ENCODE data around the gene PNRC1. TPM values are rescaled to one million over a fixed set of nuclear protein-coding genes. Genes with fewer than 3 reads are reported as not detected.

PNRC1 gene
- total RNA-seq, 1 donor from 2014 or later, result 93.2 TPM

- Histone ChIP-seq H3K4me3 (ENCODE audit: insufficient read depth, low read depth, low read length) (no peak overlapping the region), H3K9me3 (ENCODE audit: insufficient read depth, low read depth, low read length) (no peaks in the 10 kb centered on the region), H3K36me3 (ENCODE audit: insufficient read depth, low read length) (no peaks in the 10 kb centered on the region), H3K9ac (ENCODE audit: low read length) (no peak overlapping the region), H3K4me1 (ENCODE audit: insufficient read depth, low read length) (no peaks in the 10 kb centered on the region), H3K27me3 (ENCODE audit: insufficient read depth, low read length) (no peaks in the 10 kb centered on the region), H3K27ac (ENCODE audit: low read depth, low read length) (no peak overlapping the region), H3K79me2 (ENCODE audit: insufficient read depth, low read length) (no peaks in the 10 kb centered on the region), H4K20me1 (ENCODE audit: insufficient read depth, low read length) (no peaks in the 10 kb centered on the region), H2AFZ (ENCODE audit: low read depth, low read length) (no peak overlapping the region), H3K4me2 (ENCODE audit: low read length) (no peak overlapping the region)
- Mint-ChIP-seq H3K27ac (ENCODE audit: unreplicated experiment) (no peak overlapping the region), H3K36me3 (ENCODE audit: low read depth, unreplicated experiment) (no peaks in the 10 kb centered on the region), H3K9me3 (ENCODE audit: unreplicated experiment) (no peaks in the 10 kb centered on the region), H3K4me3 (ENCODE audit: unreplicated experiment) (no peak overlapping the region), H3K27me3 (ENCODE audit: low read depth, unreplicated experiment) (no peaks in the 10 kb centered on the region), H3K4me1 (ENCODE audit: low read depth, unreplicated experiment) (no peaks in the 10 kb centered on the region)
- TF ChIP-seq EZH2 (IDR thresholded peaks at IDR 0.05; ENCODE audit: insufficient read depth, low read length), result no peak
- no peak for TF ChIP-seq CTCF (IDR thresholded peaks at IDR 0.05; ENCODE audit: insufficient read depth, low read depth, low read length)
- FAIRE-seq (no peak), DNase-seq (ENCODE audit: low read depth) (no peak)
Observed at GRCh38 chr6:89066940-89067646, 13.5 kb upstream of the PNRC1 start.

GRCh38 chr6:89067796-89068195 is 12.8 kb upstream of the PNRC1 start:
- Histone ChIP-seq H3K9ac (ENCODE audit: low read length) (no peak overlapping the region), H3K27me3 (ENCODE audit: insufficient read depth, low read length) (no peaks in the 10 kb centered on the region), H3K36me3 (ENCODE audit: insufficient read depth, low read length) (no peaks in the 10 kb centered on the region), H2AFZ (ENCODE audit: low read depth, low read length) (no peak overlapping the region), H3K4me2 (ENCODE audit: low read length) (no peak overlapping the region), H3K4me3 (ENCODE audit: insufficient read depth, low read depth, low read length) (no peak overlapping the region), H3K79me2 (ENCODE audit: insufficient read depth, low read length) (no peaks in the 10 kb centered on the region), H4K20me1 (ENCODE audit: insufficient read depth, low read length) (no peaks in the 10 kb centered on the region), H3K9me3 (ENCODE audit: insufficient read depth, low read depth, low read length) (no peaks in the 10 kb centered on the region), H3K27ac (ENCODE audit: low read depth, low read length) (no peak overlapping the region), H3K4me1 (ENCODE audit: insufficient read depth, low read length) (no peaks in the 10 kb centered on the region)
- Mint-ChIP-seq H3K36me3 (ENCODE audit: low read depth, unreplicated experiment) (no peaks in the 10 kb centered on the region), H3K4me1 (ENCODE audit: low read depth, unreplicated experiment) (peaks cover 3% of the 10 kb centered on the region), H3K9me3 (ENCODE audit: unreplicated experiment) (no peaks in the 10 kb centered on the region), H3K4me3 (ENCODE audit: unreplicated experiment) (no peak overlapping the region), H3K27me3 (ENCODE audit: low read depth, unreplicated experiment) (no peaks in the 10 kb centered on the region), H3K27ac (ENCODE audit: unreplicated experiment) (no peak overlapping the region)
- FAIRE-seq, result no peak
- TF ChIP-seq CTCF (IDR thresholded peaks at IDR 0.05; ENCODE audit: insufficient read depth, low read depth, low read length), result no peak
- no peak for TF ChIP-seq EZH2 (IDR thresholded peaks at IDR 0.05; ENCODE audit: insufficient read depth, low read length)
- DNase-seq (ENCODE audit: low read depth), result no peak

- Mint-ChIP-seq H3K4me1 (ENCODE audit: low read depth, unreplicated experiment) (peaks cover 7% of the 10 kb centered on the region), H3K4me3 (ENCODE audit: unreplicated experiment) (no peak overlapping the region), H3K9me3 (ENCODE audit: unreplicated experiment) (no peaks in the 10 kb centered on the region), H3K36me3 (ENCODE audit: low read depth, unreplicated experiment) (no peaks in the 10 kb centered on the region), H3K27me3 (ENCODE audit: low read depth, unreplicated experiment) (no peaks in the 10 kb centered on the region), H3K27ac (ENCODE audit: unreplicated experiment) (no peak overlapping the region)
- FAIRE-seq (no peak), DNase-seq (ENCODE audit: low read depth) (no peak)
- Histone ChIP-seq H3K36me3 (ENCODE audit: insufficient read depth, low read length) (no peaks in the 10 kb centered on the region), H3K9ac (ENCODE audit: low read length) (no peak overlapping the region), H2AFZ (ENCODE audit: low read depth, low read length) (no peak overlapping the region), H3K9me3 (ENCODE audit: insufficient read depth, low read depth, low read length) (no peaks in the 10 kb centered on the region), H3K4me1 (ENCODE audit: insufficient read depth, low read length) (no peaks in the 10 kb centered on the region), H3K79me2 (ENCODE audit: insufficient read depth, low read length) (no peaks in the 10 kb centered on the region), H3K4me2 (ENCODE audit: low read length) (no peak overlapping the region), H3K27ac (ENCODE audit: low read depth, low read length) (no peak overlapping the region), H3K27me3 (ENCODE audit: insufficient read depth, low read length) (peaks cover 1% of the 10 kb centered on the region), H3K4me3 (ENCODE audit: insufficient read depth, low read depth, low read length) (no peak overlapping the region), H4K20me1 (ENCODE audit: insufficient read depth, low read length) (no peaks in the 10 kb centered on the region)
- no peak for TF ChIP-seq EZH2 (IDR thresholded peaks at IDR 0.05; ENCODE audit: insufficient read depth, low read length)
Observed at GRCh38 chr6:89068695-89069094, 11.9 kb upstream of the PNRC1 start.

Measured in astrocyte (in vitro differentiated cells and primary cell).